ENCODE data around the gene SNU13. TPM values are rescaled to one million over a fixed set of nuclear protein-coding genes. Genes with fewer than 3 reads are reported as not detected.
"Not testable (repeated sequence)": the region's sequence is repeated elsewhere in the genome, so short reads cannot be mapped to it uniquely, and the experiment has no call there.

SNU13 gene
- total RNA-seq, 3 donors from 2014 or later = 372 to 430 (median 428) TPM

GRCh38 chr22:41664490-41664889, 24.2 kb downstream of the SNU13 start:
- ATAC-seq = no peak
- Mint-ChIP-seq H3K4me3 (no peak overlapping the region), H3K9me3 (no peaks in the 10 kb centered on the region), H3K36me3 (ENCODE audit: insufficient read depth) (peaks cover 34% of the 10 kb centered on the region), H3K27me3 (ENCODE audit: low read depth) (no peaks in the 10 kb centered on the region), H3K4me1 (ENCODE audit: low read depth) (peaks cover 13% of the 10 kb centered on the region)
- no peak for DNase-seq

- H3K36me3 Mint-ChIP-seq (ENCODE audit: insufficient read depth) = peaks cover 32% of the 10 kb centered on the region
- not testable (repeated sequence) for ATAC-seq; H3K4me1 Mint-ChIP-seq (ENCODE audit: low read depth); DNase-seq; H3K4me3 Mint-ChIP-seq; H3K9me3 Mint-ChIP-seq; H3K27me3 Mint-ChIP-seq (ENCODE audit: low read depth)
These were observed 25.1 kb downstream of the SNU13 start for GRCh38 chr22:41663594-41663993.

GRCh38 chr22:41661713-41662112, 27.0 kb downstream of the SNU13 start:
- peaks cover 39% of the 10 kb centered on the region for H3K36me3 Mint-ChIP-seq (ENCODE audit: insufficient read depth)
- H3K4me1 Mint-ChIP-seq (ENCODE audit: low read depth) = peaks cover 2% of the 10 kb centered on the region
- DNase-seq (no peak), ATAC-seq (no peak)
- no peaks in the 10 kb centered on the region for H3K9me3 Mint-ChIP-seq
- H3K27me3 Mint-ChIP-seq (ENCODE audit: low read depth) = no peaks in the 10 kb centered on the region
- H3K4me3 Mint-ChIP-seq = no peak overlapping the region

- Mint-ChIP-seq H3K27me3 (ENCODE audit: low read depth) (no peaks in the 10 kb centered on the region), H3K4me1 (ENCODE audit: low read depth) (no peaks in the 10 kb centered on the region), H3K4me3 (no peak overlapping the region), H3K9me3 (no peaks in the 10 kb centered on the region), H3K36me3 (ENCODE audit: insufficient read depth) (peaks cover 39% of the 10 kb centered on the region)
- ATAC-seq = no peak
- no peak for DNase-seq
These were observed 27.6 kb downstream of the SNU13 start for GRCh38 chr22:41661088-41661487.

GRCh38 chr22:41660416-41660815, 28.3 kb downstream of the SNU13 start:
- H3K9me3 Mint-ChIP-seq = no peaks in the 10 kb centered on the region
- H3K4me3 Mint-ChIP-seq = no peak overlapping the region
- ATAC-seq (no peak), DNase-seq (no peak)
- H3K27me3 Mint-ChIP-seq (ENCODE audit: low read depth) = no peaks in the 10 kb centered on the region
- H3K4me1 Mint-ChIP-seq (ENCODE audit: low read depth) = no peaks in the 10 kb centered on the region
- peaks cover 42% of the 10 kb centered on the region for H3K36me3 Mint-ChIP-seq (ENCODE audit: insufficient read depth)

GRCh38 chr22:41659941-41660340, 28.7 kb downstream of the SNU13 start:
- no peaks in the 10 kb centered on the region for H3K27me3 Mint-ChIP-seq (ENCODE audit: low read depth)
- no peaks in the 10 kb centered on the region for H3K9me3 Mint-ChIP-seq
- no peak for DNase-seq
- peaks cover 40% of the 10 kb centered on the region for H3K36me3 Mint-ChIP-seq (ENCODE audit: insufficient read depth)
- no peaks in the 10 kb centered on the region for H3K4me1 Mint-ChIP-seq (ENCODE audit: low read depth)
- no peak overlapping the region for H3K4me3 Mint-ChIP-seq
- no peak for ATAC-seq

GRCh38 chr22:41658869-41659268, 29.8 kb downstream of the SNU13 start:
- ATAC-seq (no peak), DNase-seq (no peak)
- H3K27me3 Mint-ChIP-seq (ENCODE audit: low read depth) = no peaks in the 10 kb centered on the region
- no peak overlapping the region for H3K4me3 Mint-ChIP-seq
- peaks cover 37% of the 10 kb centered on the region for H3K36me3 Mint-ChIP-seq (ENCODE audit: insufficient read depth)
- no peaks in the 10 kb centered on the region for H3K4me1 Mint-ChIP-seq (ENCODE audit: low read depth)
- no peaks in the 10 kb centered on the region for H3K9me3 Mint-ChIP-seq

- ATAC-seq = no peak
- Mint-ChIP-seq H3K4me1 (ENCODE audit: low read depth) (no peaks in the 10 kb centered on the region), H3K27me3 (ENCODE audit: low read depth) (no peaks in the 10 kb centered on the region), H3K9me3 (no peaks in the 10 kb centered on the region), H3K36me3 (ENCODE audit: insufficient read depth) (peaks cover 38% of the 10 kb centered on the region), H3K4me3 (no peak overlapping the region)
- DNase-seq = no peak
These were observed 31.0 kb downstream of the SNU13 start for GRCh38 chr22:41657709-41658108.

GRCh38 chr22:41656556-41656955, 32.1 kb downstream of the SNU13 start:
- no peak for DNase-seq
- H3K4me1 Mint-ChIP-seq (ENCODE audit: low read depth) = no peaks in the 10 kb centered on the region
- H3K36me3 Mint-ChIP-seq (ENCODE audit: insufficient read depth) = peaks cover 39% of the 10 kb centered on the region
- no peak overlapping the region for H3K4me3 Mint-ChIP-seq
- H3K27me3 Mint-ChIP-seq (ENCODE audit: low read depth) = no peaks in the 10 kb centered on the region
- H3K9me3 Mint-ChIP-seq = no peaks in the 10 kb centered on the region
- ATAC-seq = no peak

GRCh38 chr22:41654322-41654721, 34.3 kb downstream of the SNU13 start:
- Mint-ChIP-seq H3K4me3 (no peak overlapping the region), H3K9me3 (no peaks in the 10 kb centered on the region), H3K27me3 (ENCODE audit: low read depth) (no peaks in the 10 kb centered on the region), H3K36me3 (ENCODE audit: insufficient read depth) (peaks cover 29% of the 10 kb centered on the region), H3K4me1 (ENCODE audit: low read depth) (no peaks in the 10 kb centered on the region)
- DNase-seq (no peak), ATAC-seq (no peak)

GRCh38 chr22:41650821-41651220, 37.8 kb downstream of the SNU13 start:
- H3K36me3 Mint-ChIP-seq (ENCODE audit: insufficient read depth) = peaks cover 27% of the 10 kb centered on the region
- no peaks in the 10 kb centered on the region for H3K9me3 Mint-ChIP-seq
- no peak overlapping the region for H3K4me3 Mint-ChIP-seq
- DNase-seq = no peak
- H3K4me1 Mint-ChIP-seq (ENCODE audit: low read depth) = peaks cover 11% of the 10 kb centered on the region
- H3K27me3 Mint-ChIP-seq (ENCODE audit: low read depth) = no peaks in the 10 kb centered on the region
- ATAC-seq = no peak

GRCh38 chr22:41650229-41650628, 38.4 kb downstream of the SNU13 start:
- ATAC-seq (no peak), DNase-seq (no peak)
- no peaks in the 10 kb centered on the region for H3K27me3 Mint-ChIP-seq (ENCODE audit: low read depth)
- peaks cover 11% of the 10 kb centered on the region for H3K4me1 Mint-ChIP-seq (ENCODE audit: low read depth)
- H3K4me3 Mint-ChIP-seq = no peak overlapping the region
- H3K36me3 Mint-ChIP-seq (ENCODE audit: insufficient read depth) = peaks cover 24% of the 10 kb centered on the region
- no peaks in the 10 kb centered on the region for H3K9me3 Mint-ChIP-seq

GRCh38 chr22:41648432-41648831, 40.2 kb downstream of the SNU13 start:
- no peak overlapping the region for H3K4me3 Mint-ChIP-seq
- ATAC-seq (peak; percentile 62 to 70), DNase-seq (no peak)
- peaks cover 23% of the 10 kb centered on the region for H3K36me3 Mint-ChIP-seq (ENCODE audit: insufficient read depth)
- no peaks in the 10 kb centered on the region for H3K27me3 Mint-ChIP-seq (ENCODE audit: low read depth)
- peaks cover 11% of the 10 kb centered on the region for H3K4me1 Mint-ChIP-seq (ENCODE audit: low read depth)
- no peaks in the 10 kb centered on the region for H3K9me3 Mint-ChIP-seq

GRCh38 chr22:41647771-41648170, 40.9 kb downstream of the SNU13 start:
- Mint-ChIP-seq H3K9me3 (no peaks in the 10 kb centered on the region), H3K36me3 (ENCODE audit: insufficient read depth) (peaks cover 20% of the 10 kb centered on the region), H3K4me3 (no peak overlapping the region), H3K4me1 (ENCODE audit: low read depth) (peaks cover 13% of the 10 kb centered on the region), H3K27me3 (ENCODE audit: low read depth) (no peaks in the 10 kb centered on the region)
- ATAC-seq = no peak
- no peak for DNase-seq

- ATAC-seq (no peak), DNase-seq (no peak)
- Mint-ChIP-seq H3K9me3 (no peaks in the 10 kb centered on the region), H3K4me3 (no peak overlapping the region), H3K4me1 (ENCODE audit: low read depth) (peaks cover 7% of the 10 kb centered on the region), H3K36me3 (ENCODE audit: insufficient read depth) (peaks cover 27% of the 10 kb centered on the region), H3K27me3 (ENCODE audit: low read depth) (no peaks in the 10 kb centered on the region)
These were observed 46.1 kb downstream of the SNU13 start for GRCh38 chr22:41642331-41643110.

Data from activated T-cell treated with anti-CD3 and anti-CD28 coated beads, Interleukin-2, amount 50 U/mL, for 4 hours (primary cell).